Gastrocnemius medialis (tissue), 4 donors: ENCODE data around the gene SMARCC1.

Experiments
- CTCF ChIP-seq, 5 experiments: fragments of 450-650 bp in 3 of 5; fragments of 200-600 bp in 2 of 5; sonication (generic) in 2 of 5; IDR thresholded peaks in 4 of 5; conservative IDR thresholded peaks in 1 of 5; 1 replicate in 4 of 5; 2 replicates in 1 of 5; pipeline ENCODE4 v1.5.1; 2016 to 2019; ENCODE audit warnings: antibody characterized with exemption in 5 of 5, mild to moderate bottlenecking in 3 of 5, moderate library complexity in 3 of 5
- POLR2A ChIP-seq, 2 donors: fragments of 450-650 bp; IDR thresholded peaks; one replicate each; pipeline ENCODE4 v1.6.1; 2017; ENCODE audit warnings: antibody characterized with exemption in 2 of 2, mild to moderate bottlenecking in 2 of 2, moderate library complexity in 2 of 2

DNA sequence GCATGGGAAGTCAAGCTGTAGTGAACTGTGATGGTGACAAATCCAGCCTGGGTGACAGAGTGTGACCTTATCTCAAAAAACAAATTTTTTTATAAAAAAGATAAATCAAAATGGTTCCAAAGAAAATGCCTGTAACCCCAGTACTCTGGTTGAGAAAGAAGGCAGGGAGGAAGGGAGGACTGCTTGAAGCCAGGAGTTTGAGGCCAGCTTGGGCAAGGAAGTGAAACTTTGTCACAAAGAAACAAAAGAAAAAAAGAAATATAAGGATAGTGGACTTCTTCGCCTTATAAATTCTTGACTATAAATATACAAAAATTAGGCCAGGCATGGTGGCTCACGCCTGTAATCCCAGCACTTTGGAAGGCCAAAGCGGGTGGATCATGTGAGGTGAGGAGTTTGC, 34.1 kb downstream of the SMARCC1 start:
- TF ChIP-seq CTCF (IDR thresholded peaks at IDR 0.05 in 4 of 5, conservative IDR thresholded peaks at IDR 0.05 in 1 of 5) (no peak), POLR2A (IDR thresholded peaks at IDR 0.05) (no peak)
